Mesenchymal stem cell (in vitro differentiated cells and primary cell): ENCODE measurements around the gene PALM3.

ENCODE experiments used
- DNase-seq: peaks from one replicate; pipeline ENCODE4 v3.0.0-alpha.2; 2013
- H2AFZ ChIP-seq: one replicate; pipeline ENCODE4 v1.6.1; 2013; ENCODE audit warnings: low read depth, mild to moderate bottlenecking, control low read depth, inconsistent platforms, low read length, moderate library complexity
- H2AK5ac ChIP-seq: 2 replicates; pipeline ENCODE4 v1.6.1; 2013; ENCODE audit warnings: low read length, moderate library complexity, mild to moderate bottlenecking, inconsistent platforms; ENCODE audit not compliant: severe bottlenecking
- H2BK120ac ChIP-seq: one replicate; pipeline ENCODE4 v1.6.1; 2013; ENCODE audit warnings: low read depth, mild to moderate bottlenecking, inconsistent platforms, low read length, moderate library complexity
- H2BK12ac ChIP-seq, 2 experiments: one replicate each; pipeline ENCODE4 v1.6.1; 2013; ENCODE audit warnings: inconsistent platforms in 2 of 2, low read length in 2 of 2, mild to moderate bottlenecking in 2 of 2, moderate library complexity in 2 of 2, control low read depth in 1 of 2
- H2BK15ac ChIP-seq: one replicate; pipeline ENCODE4 v1.6.1; 2013; ENCODE audit warnings: mild to moderate bottlenecking, low read depth, inconsistent platforms; ENCODE audit not compliant: poor library complexity, severe bottlenecking
- H2BK5ac ChIP-seq: 2 replicates; pipeline ENCODE4 v1.6.1; 2013; ENCODE audit warnings: low read depth, mild to moderate bottlenecking, low read length, control low read depth, inconsistent platforms; ENCODE audit not compliant: poor library complexity, severe bottlenecking
- H3K14ac ChIP-seq, 2 experiments: one replicate each; pipeline ENCODE4 v1.6.1; 2013; ENCODE audit warnings: inconsistent platforms in 2 of 2, low read length in 2 of 2, control low read depth in 1 of 2, mild to moderate bottlenecking in 1 of 2, moderate library complexity in 1 of 2
- H3K18ac ChIP-seq, 2 experiments: one replicate each; pipeline ENCODE4 v1.6.1; 2013; ENCODE audit warnings: inconsistent platforms in 2 of 2, low read length in 2 of 2, control low read depth in 1 of 2, low read depth in 1 of 2, mild to moderate bottlenecking in 1 of 2
- H3K23ac ChIP-seq, 2 experiments: one replicate each; pipeline ENCODE4 v1.6.1; 2013; ENCODE audit warnings: inconsistent platforms in 2 of 2, low read length in 2 of 2, mild to moderate bottlenecking in 2 of 2, moderate library complexity in 2 of 2, control low read depth in 1 of 2
- H3K27ac ChIP-seq: 2 replicates; pipeline ENCODE4 v1.5.1; 2013; ENCODE audit warnings: mild to moderate bottlenecking, moderate library complexity, low read length, control low read depth, inconsistent platforms; ENCODE audit not compliant: poor library complexity, severe bottlenecking
- H3K27me3 ChIP-seq, 2 experiments: 2 replicates each; pipeline versions ENCODE4 v1.6.1 to v1.7.0; 2013; ENCODE audit warnings: low read length in 2 of 2, mild to moderate bottlenecking in 2 of 2, moderate library complexity in 2 of 2, control low read depth in 1 of 2, inconsistent platforms in 1 of 2; ENCODE audit not compliant: control insufficient read depth in 1 of 2, insufficient read depth in 1 of 2
- H3K36me3 ChIP-seq, 2 experiments: 2 replicates each; pipeline versions ENCODE4 v1.6.1 to v1.7.0; 2013; ENCODE audit warnings: low read length in 2 of 2, control low read depth in 1 of 2, inconsistent platforms in 1 of 2, low read depth in 1 of 2, mild to moderate bottlenecking in 1 of 2; ENCODE audit not compliant: insufficient read depth in 2 of 2, control insufficient read depth in 1 of 2
- H3K4ac ChIP-seq, 2 experiments: one replicate each; pipeline ENCODE4 v1.6.1; 2013; ENCODE audit warnings: inconsistent platforms in 2 of 2, low read length in 2 of 2, mild to moderate bottlenecking in 2 of 2, moderate library complexity in 2 of 2, control low read depth in 1 of 2, low read depth in 1 of 2
- H3K4me1 ChIP-seq: 2 replicates; pipeline ENCODE4 v1.6.1; 2013; ENCODE audit warnings: low read depth, low read length, control low read depth; ENCODE audit not compliant: control insufficient read depth, insufficient read depth
- H3K4me2 ChIP-seq: 2 replicates; pipeline ENCODE4 v1.6.1; 2013; ENCODE audit warnings: low read length, mild to moderate bottlenecking, inconsistent platforms; ENCODE audit not compliant: poor library complexity, severe bottlenecking
- H3K4me3 ChIP-seq, 2 experiments: 2 replicates each; pipeline versions ENCODE4 v1.5.1 to v1.7.0; 2013; ENCODE audit warnings: low read length in 2 of 2, mild to moderate bottlenecking in 2 of 2, control low read depth in 1 of 2, low read depth in 1 of 2; ENCODE audit not compliant: insufficient read depth in 1 of 2
- H3K79me1 ChIP-seq: replicated peaks from 2 replicates; pipeline ENCODE4 v1.6.1; 2013; ENCODE audit warnings: mild to moderate bottlenecking, control low read depth, low read length, inconsistent platforms; ENCODE audit not compliant: poor library complexity, severe bottlenecking
- H3K9ac ChIP-seq: 2 replicates; pipeline ENCODE4 v1.7.0; 2013; ENCODE audit warnings: mild to moderate bottlenecking, low read length, moderate library complexity
- H3K9me3 ChIP-seq: 2 replicates; pipeline ENCODE4 v1.7.0; 2013; ENCODE audit warnings: mild to moderate bottlenecking, low read length; ENCODE audit not compliant: control insufficient read depth
- H4K8ac ChIP-seq: one replicate; pipeline ENCODE4 v1.6.1; 2013; ENCODE audit warnings: inconsistent platforms, mild to moderate bottlenecking, low read length, moderate library complexity
- H4K91ac ChIP-seq: one replicate; pipeline ENCODE4 v1.6.1; 2013; ENCODE audit warnings: mild to moderate bottlenecking, low read length, inconsistent platforms
- WGBS: methylation state at CpG from one replicate; pipeline ENCODE4 v1.1.7; 2013; ENCODE audit warnings: mixed read lengths; 5-methylcytosine and 5-hydroxymethylcytosine counted together

Gene PALM3

GRCh38 chr19:14073925-14074838, 12.3 kb upstream of the PALM3 start:
- no peak overlapping the region for H2AK5ac ChIP-seq
- H2BK5ac ChIP-seq, result no peak overlapping the region
- peaks cover 0 to 3% of the 10 kb centered on the region in 2 experiments for H3K27me3 ChIP-seq
- peak overlapping the region; percentile 18 for H2BK15ac ChIP-seq
- H3K27ac ChIP-seq, result no peak overlapping the region
- H3K79me1 ChIP-seq, result peaks cover 3% of the 10 kb centered on the region
- peak overlapping the region; percentile 95 for H3K4me2 ChIP-seq
- no peak overlapping the region for H2BK120ac ChIP-seq
- peak; percentile 63 for DNase-seq
- peak overlapping the region in 1 of 2 experiments; percentile 40 for H3K23ac ChIP-seq
- peaks cover 29% of the 10 kb centered on the region for H3K4me1 ChIP-seq
- peak overlapping the region; percentile 35 for H4K8ac ChIP-seq
- peak overlapping the region; percentile 47 for H2AFZ ChIP-seq
- peak overlapping the region in 1 of 2 experiments; percentile 4 for H3K18ac ChIP-seq
- H2BK12ac ChIP-seq, result peak overlapping the region in 1 of 2 experiments; percentile 38
- no peak overlapping the region for H4K91ac ChIP-seq
- H3K14ac ChIP-seq, result peak overlapping the region in 1 of 2 experiments; percentile 23
- H3K9me3 ChIP-seq, result no peaks in the 10 kb centered on the region
- peak overlapping the region; percentile 90 for H3K9ac ChIP-seq
- no peaks in the 10 kb centered on the region for H3K36me3 ChIP-seq
- 14% methylated on average over 42 of the region's 44 CpGs for WGBS
- peak overlapping the region in 1 of 2 experiments; percentile 11 for H3K4ac ChIP-seq
- peak overlapping the region; percentile 69 to 93 for H3K4me3 ChIP-seq

DNA sequence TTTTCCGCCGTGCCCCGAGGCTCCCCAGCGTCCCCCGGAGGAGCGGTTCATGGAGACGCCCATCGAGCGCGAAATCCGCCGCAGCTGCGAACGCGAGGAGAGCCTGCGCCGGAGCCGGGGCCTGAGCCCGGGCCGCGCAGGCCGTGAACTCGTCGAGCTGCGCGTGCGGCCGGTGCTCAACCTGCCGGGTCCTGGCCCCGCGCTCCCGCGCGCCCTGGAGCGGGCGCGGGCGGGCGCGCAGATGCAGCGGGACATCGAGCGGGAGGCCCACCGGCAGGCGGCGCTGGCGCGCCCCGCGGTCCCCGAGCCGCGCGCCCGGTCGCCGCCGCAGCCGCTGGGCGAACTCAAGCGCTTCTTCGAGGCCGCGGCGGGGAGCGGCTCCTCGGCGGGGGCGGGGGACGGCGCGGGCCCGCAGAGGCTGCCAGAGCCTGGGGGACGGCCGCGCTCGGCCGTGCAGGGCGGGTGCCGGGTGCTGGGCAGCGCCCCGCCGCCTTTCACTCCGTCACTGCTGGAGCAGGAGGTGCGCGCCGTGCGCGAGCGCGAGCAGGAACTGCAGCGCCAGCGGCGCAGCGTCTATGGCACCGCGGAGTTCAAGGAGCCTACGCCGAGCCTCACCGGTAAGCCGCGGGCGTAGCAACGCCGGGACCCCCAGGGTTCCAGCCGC, 11.5 kb upstream of the PALM3 start:
- under 1% methylated on average over 48 of the region's 106 CpGs for WGBS
- H3K27me3 ChIP-seq, result peaks cover 0 to 3% of the 10 kb centered on the region in 2 experiments

GRCh38 chr19:14072535-14073260, 10.8 kb upstream of the PALM3 start, which contains the start of gene MISP3:
Gene MISP3, plus strand, starts transcription at chr19:14072786. Its CDS starts 524 bp downstream, at chr19:14073310.
- peak within 1 kb of the TSS; percentile 90 for H3K9ac ChIP-seq
- no peak within 1 kb of the TSS for H3K27ac ChIP-seq
- peaks cover 3% of the 10 kb centered on the region for H3K79me1 ChIP-seq
- no peak within 1 kb of the TSS for H2BK120ac ChIP-seq
- H3K23ac ChIP-seq, result no peak within 1 kb of the TSS
- H3K14ac ChIP-seq, result peak within 1 kb of the TSS in 1 of 2 experiments; percentile 23
- peak within 1 kb of the TSS; percentile 72 for H4K8ac ChIP-seq
- peak within 1 kb of the TSS in 1 of 2 experiments; percentile 82 for H3K18ac ChIP-seq
- H3K27me3 ChIP-seq, result peaks cover 0 to 3% of the 10 kb centered on the region in 2 experiments
- peak; percentile 61 for DNase-seq
- WGBS, result 7% methylated on average over 50 of the region's 51 CpGs
- no peaks in the 10 kb centered on the region for H3K9me3 ChIP-seq
- peak within 1 kb of the TSS in 1 of 2 experiments; percentile 19 for H2BK12ac ChIP-seq
- H4K91ac ChIP-seq, result peak within 1 kb of the TSS; percentile 40
- no peak within 1 kb of the TSS for H2BK5ac ChIP-seq
- peak within 1 kb of the TSS; percentile 95 for H3K4me2 ChIP-seq
- H2AFZ ChIP-seq, result peak within 1 kb of the TSS; percentile 89
- H3K4ac ChIP-seq, result peak within 1 kb of the TSS in 1 of 2 experiments; percentile 13
- peaks cover 29% of the 10 kb centered on the region for H3K4me1 ChIP-seq
- peak within 1 kb of the TSS; percentile 20 for H2BK15ac ChIP-seq
- H3K36me3 ChIP-seq, result no peaks in the 10 kb centered on the region
- H2AK5ac ChIP-seq, result no peak within 1 kb of the TSS
- H3K4me3 ChIP-seq, result peak within 1 kb of the TSS; percentile 69 to 93

More for the DNA sequence above, 11.5 kb upstream of the PALM3 start:
- Histone ChIP-seq H3K4ac (no peak overlapping the region), H3K9me3 (no peaks in the 10 kb centered on the region), H3K4me2 (peak overlapping the region; percentile 95), H3K27ac (no peak overlapping the region), H2BK12ac (no peak overlapping the region), H3K4me3 (peak overlapping the region; percentile 69 to 93), H3K9ac (peak overlapping the region; percentile 90), H3K18ac (peak overlapping the region in 1 of 2 experiments; percentile 61), H3K23ac (no peak overlapping the region), H2AK5ac (no peak overlapping the region), H3K79me1 (peaks cover 3% of the 10 kb centered on the region), H4K91ac (peak overlapping the region; percentile 40), H3K14ac (peak overlapping the region in 1 of 2 experiments; percentile 23), H3K36me3 (no peaks in the 10 kb centered on the region), H2BK5ac (no peak overlapping the region), H2AFZ (peak overlapping the region; percentile 47), H4K8ac (peak overlapping the region; percentile 72), H2BK120ac (no peak overlapping the region), H2BK15ac (no peak overlapping the region), H3K4me1 (peaks cover 29% of the 10 kb centered on the region)
- peak; percentile 75 for DNase-seq
